GM15510 (cell line): ENCODE results near the gene ABCB10.

Experiments used
- POLR2A ChIP-seq: IDR thresholded peaks from 3 replicates; pipeline ENCODE4 v1.6.1; 2011; ENCODE audit warnings: borderline replicate concordance; ENCODE audit not compliant: insufficient read length; ENCODE audit errors: extremely low read depth

Gene ABCB10

GRCh38 chr1:229553621-229554130 is 4.8 kb downstream of the ABCB10 start:
- no peak for TF ChIP-seq POLR2A

GRCh38 chr1:229552732-229553131 is 5.8 kb downstream of the ABCB10 start:
- no peak for TF ChIP-seq POLR2A

GRCh38 chr1:229550812-229551567 is 7.5 kb downstream of the ABCB10 start:
- no peak for TF ChIP-seq POLR2A

- no peak for TF ChIP-seq POLR2A
Measured at GRCh38 chr1:229547542-229547941, 11.0 kb downstream of the ABCB10 start.

GRCh38 chr1:229544587-229544986 is 13.9 kb downstream of the ABCB10 start:
- no peak for TF ChIP-seq POLR2A

- no peak for TF ChIP-seq POLR2A
Measured at GRCh38 chr1:229539863-229540506, 18.5 kb downstream of the ABCB10 start.

GRCh38 chr1:229538945-229539344 is 19.6 kb downstream of the ABCB10 start:
- TF ChIP-seq POLR2A: no peak

GRCh38 chr1:229537894-229538293 is 20.6 kb downstream of the ABCB10 start:
- TF ChIP-seq POLR2A: no peak

GRCh38 chr1:229536982-229537381 is 21.5 kb downstream of the ABCB10 start:
- TF ChIP-seq POLR2A: no peak

GRCh38 chr1:229535230-229535629 is 23.3 kb downstream of the ABCB10 start:
- TF ChIP-seq POLR2A: no peak

- TF ChIP-seq POLR2A: no peak
Measured at GRCh38 chr1:229531326-229531725, 27.2 kb downstream of the ABCB10 start.

GRCh38 chr1:229529639-229530038 is 28.9 kb downstream of the ABCB10 start:
- no peak for TF ChIP-seq POLR2A

GRCh38 chr1:229526695-229527094 is 31.8 kb downstream of the ABCB10 start:
- TF ChIP-seq POLR2A: no peak

GRCh38 chr1:229523052-229523451 is 35.5 kb downstream of the ABCB10 start:
- no peak for TF ChIP-seq POLR2A

- no peak for TF ChIP-seq POLR2A
Measured at GRCh38 chr1:229514578-229515275, 43.8 kb downstream of the ABCB10 start.

GRCh38 chr1:229509576-229509975 is 48.9 kb downstream of the ABCB10 start:
- TF ChIP-seq POLR2A: no peak

GRCh38 chr1:229508823-229509337 is 49.6 kb downstream of the ABCB10 start:
- TF ChIP-seq POLR2A: no peak
